GM18498 (cell line): ENCODE results near the gene OR14C36.
A peak's percentile ranks its signal among the peaks of the same experiment; 100 is the strongest.
"Not testable (repeated sequence)": the region's sequence is repeated elsewhere in the genome, so short reads cannot be mapped to it uniquely, and the experiment has no call there.

ENCODE experiments used
- ATAC-seq: cut with Tn5 transposase; IDR thresholded peaks from one replicate; pipeline ENCODE4 v1.9.1; 2021; ENCODE audit warnings: mild to moderate bottlenecking, moderate library complexity; ENCODE audit not compliant: unreplicated experiment

OR14C36 gene

GRCh38 chr1:248348475-248348874, at the start of gene OR14C36:
Gene OR14C36 (plus strand): TSS chr1:248348775. CDS start chr1:248348775, 0 bp downstream.
- no peak for ATAC-seq

DNA sequence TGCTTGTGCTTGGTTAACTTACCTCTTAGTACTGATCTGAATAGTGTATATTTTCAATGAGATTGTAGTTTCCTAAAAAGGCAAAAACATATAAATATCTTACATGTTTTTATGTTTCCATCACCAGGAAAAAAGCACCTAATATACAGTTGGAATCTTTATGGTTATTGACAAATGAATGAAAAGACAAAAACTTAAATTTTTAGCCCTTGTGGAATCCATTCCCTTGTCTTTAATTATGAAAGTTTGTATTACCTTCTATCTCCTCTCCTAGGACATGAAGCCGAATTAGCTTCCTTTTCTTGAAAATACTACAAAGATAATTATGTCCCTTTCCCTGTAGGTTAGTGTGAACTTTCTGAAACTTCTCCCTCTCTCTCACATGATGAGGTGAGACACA, 45.3 kb upstream of the OR14C36 start, which contains the start of gene OR2T12:
Gene OR2T12 (minus strand): TSS at position 101 of the 400 bp plus-strand sequence. CDS start 7,846 bp downstream, outside the sequence.
- ATAC-seq: no peak

DNA sequence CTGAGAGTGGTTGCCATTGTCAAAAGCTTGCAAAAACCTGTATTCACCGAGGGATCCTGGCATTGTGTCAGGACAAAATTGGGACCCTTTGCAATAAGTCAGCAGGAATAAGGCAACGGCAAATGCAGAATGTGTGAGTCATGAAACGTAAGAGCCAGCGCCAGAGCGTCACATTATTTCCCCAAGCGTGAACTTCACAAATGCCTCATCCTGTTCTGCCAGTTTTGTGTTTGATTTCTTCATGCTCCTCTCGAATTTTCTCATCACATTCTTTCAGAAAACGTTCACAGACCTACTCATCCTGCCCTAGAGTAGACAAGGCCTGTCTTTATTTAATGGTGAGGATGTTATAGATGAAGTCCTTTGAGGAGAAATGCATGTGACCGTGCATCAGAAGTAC, 42.9 kb upstream of the OR14C36 start:
- ATAC-seq: not testable (repeated sequence)

- ATAC-seq: no peak
Measured at GRCh38 chr1:248306103-248306502, 42.5 kb upstream of the OR14C36 start.

DNA sequence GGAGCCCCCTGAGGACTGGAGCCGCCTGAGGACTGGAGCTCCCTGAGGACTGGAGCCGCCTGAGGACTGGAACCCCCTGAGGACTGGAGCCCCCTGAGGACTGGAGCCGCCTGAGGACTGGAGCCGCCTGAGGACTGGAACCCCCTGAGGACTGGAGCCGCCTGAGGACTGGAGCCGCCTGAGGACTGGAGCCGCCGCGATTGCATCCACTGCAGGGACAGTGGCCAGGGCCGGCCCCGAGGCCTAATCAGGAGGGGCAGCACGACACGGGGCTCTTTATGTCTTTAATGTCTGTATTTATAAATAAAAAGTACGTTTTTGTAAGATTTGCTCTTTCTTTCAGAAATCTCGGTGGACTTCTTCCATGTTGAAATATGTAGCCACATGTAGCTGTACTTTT, 41.8 kb upstream of the OR14C36 start:
- not testable (repeated sequence) for ATAC-seq

DNA sequence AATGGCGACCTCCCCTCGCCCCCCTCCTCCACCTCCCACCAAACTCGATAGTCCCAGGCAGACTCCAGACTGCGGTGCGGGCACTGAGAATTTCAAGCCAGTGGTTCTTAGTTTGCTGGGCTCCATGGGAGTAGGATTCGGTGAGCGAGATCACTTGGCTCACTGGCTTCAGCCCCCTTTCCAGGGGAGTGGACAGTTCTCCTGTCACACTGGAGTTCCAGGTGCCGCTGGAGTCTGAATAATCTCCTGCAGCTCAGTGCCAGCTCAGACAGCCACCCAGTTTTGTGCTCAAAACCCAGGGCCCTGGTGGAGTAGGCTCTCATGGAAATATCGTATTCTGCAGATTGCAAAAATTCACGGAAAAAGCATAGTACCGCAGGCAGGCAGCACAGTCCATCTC, 31.8 kb upstream of the OR14C36 start:
- ATAC-seq: no peak

DNA sequence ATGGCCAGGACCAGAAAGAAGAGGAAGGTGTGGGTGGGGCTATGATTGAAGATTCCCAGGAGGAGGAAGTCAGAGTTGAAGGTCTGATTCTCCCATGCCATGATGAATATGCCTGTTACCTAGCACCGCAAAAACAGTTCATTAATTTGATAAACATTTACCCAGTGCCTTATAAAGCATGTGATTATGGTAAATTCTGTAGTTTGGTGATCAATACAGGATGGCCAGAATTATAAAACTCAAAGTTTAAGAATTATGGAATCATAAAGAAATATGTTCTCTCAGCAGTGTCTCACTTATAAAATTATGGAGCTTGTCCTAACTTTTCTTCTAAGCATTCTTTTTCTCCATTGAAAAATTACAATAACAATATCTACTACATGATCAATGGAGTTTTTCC, 24.1 kb upstream of the OR14C36 start, which contains the start of gene OR2M7:
Gene OR2M7 (minus strand): TSS at position 101 of the 400 bp plus-strand sequence. CDS start 0 bp downstream, at position 101.
- ATAC-seq: no peak

DNA sequence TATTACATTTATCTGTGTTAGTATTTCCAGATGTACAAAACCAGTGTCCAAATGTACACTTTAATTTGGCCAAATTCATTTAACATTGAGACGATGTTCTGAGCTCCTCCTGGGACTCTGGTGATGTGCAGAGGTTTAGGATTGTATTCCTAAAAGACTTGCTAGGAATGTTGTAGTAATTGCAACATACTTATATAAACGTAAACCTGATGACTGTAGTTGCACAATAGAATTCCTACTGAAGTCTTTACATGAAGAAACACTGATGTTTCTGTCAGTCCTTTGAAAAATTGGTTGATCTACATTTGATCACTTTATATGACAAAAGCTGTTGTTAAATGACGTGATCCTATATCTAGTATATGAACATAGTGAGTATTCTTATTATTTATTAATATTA, 5.1 kb upstream of the OR14C36 start:
- ATAC-seq: no peak

GRCh38 chr1:248359415-248359814, 10.8 kb downstream of the OR14C36 start:
- ATAC-seq: no peak

DNA sequence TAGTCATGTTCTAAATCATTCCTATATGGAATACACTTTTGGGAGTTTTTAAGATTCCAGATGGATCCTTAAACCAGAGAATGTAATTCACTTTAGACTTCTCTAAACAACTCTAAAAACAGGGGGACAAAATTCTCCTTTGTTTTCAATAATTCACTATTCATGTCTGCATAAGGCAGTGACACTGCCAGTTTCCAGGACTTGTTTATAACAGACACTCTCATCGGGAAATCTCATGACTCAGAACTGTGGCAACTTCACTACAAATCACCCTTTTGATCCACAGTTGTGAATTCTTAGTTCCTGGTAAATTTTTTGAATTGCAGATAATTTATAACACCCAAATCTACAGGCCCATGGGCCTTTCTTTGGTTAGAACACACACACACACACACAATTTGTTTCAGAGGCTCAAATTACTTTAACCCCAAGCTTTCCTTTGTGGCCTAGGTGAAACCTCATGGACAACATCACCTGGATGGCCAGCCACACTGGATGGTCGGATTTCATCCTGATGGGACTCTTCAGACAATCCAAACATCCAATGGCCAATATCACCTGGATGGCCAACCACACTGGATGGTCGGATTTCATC, 12.6 kb downstream of the OR14C36 start, which contains the start of gene OR2T4:
Gene OR2T4 (plus strand): TSS at position 545 of the 595 bp plus-strand sequence. CDS start 0 bp downstream, at position 545.
- no peak for ATAC-seq

DNA sequence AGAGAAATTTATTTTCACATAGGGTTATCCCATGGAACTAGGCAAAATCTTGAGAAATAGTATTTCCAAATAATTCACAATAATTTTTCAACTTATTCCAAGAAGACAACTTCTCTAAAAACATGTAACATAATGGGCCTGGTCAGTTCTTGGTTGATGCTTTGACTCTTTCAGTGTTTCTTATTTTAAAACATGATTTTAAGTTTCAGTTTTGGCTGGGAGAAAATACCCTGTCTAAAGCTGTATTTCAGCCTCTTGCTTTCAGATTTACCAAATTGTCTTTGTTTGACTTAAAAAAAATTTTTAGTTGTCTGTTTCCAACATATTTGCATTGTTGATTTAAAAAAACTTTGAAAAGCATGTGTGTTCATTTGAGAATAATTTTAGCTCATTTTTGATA, 18.0 kb downstream of the OR14C36 start:
- ATAC-seq: no peak

- peak; percentile 80 for ATAC-seq
Measured at GRCh38 chr1:248372394-248372793, 23.8 kb downstream of the OR14C36 start.

DNA sequence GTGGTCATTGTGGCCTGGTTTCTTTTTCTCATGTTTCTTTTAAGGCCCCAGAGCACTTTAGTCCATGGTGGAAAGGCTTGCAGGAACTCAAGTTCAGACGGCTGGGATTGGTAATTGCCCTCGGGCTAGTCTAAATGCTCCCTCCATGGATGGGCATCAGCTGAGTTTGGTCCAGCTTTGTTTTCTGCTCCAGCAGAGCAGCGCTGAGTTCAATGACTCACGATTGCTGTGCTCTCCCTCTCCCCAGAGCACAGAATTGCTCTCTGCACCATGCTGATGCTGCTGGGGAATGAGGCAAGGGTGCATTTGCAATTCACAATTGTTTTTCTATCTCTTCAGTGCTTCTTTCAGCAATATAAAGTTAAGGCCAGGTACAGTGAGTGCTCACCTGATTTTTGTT, 25.2 kb downstream of the OR14C36 start:
- ATAC-seq: no peak

DNA sequence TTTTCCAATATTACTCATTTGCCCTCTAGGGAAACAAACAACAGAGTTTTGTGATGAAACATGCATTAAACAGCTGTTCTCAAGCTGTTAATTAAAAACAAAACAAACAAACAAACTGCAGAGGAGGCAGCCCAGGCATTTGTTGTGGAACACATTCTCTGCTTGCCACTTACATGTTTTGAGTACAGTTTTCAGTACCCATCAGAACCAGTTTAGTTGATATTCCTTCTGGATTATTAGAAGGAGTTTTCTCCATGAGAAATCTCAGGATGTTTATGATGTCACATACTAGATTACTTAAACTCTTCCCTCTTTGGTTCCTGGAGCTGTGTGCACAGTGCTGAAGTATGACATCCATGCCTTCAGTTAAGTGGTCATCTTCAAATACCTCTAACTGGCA, 26.9 kb downstream of the OR14C36 start, which contains the start of gene OR2T6:
Gene OR2T6 (plus strand): TSS at position 301 of the 400 bp plus-strand sequence. CDS start 11,863 bp downstream, outside the sequence.
- ATAC-seq: no peak

DNA sequence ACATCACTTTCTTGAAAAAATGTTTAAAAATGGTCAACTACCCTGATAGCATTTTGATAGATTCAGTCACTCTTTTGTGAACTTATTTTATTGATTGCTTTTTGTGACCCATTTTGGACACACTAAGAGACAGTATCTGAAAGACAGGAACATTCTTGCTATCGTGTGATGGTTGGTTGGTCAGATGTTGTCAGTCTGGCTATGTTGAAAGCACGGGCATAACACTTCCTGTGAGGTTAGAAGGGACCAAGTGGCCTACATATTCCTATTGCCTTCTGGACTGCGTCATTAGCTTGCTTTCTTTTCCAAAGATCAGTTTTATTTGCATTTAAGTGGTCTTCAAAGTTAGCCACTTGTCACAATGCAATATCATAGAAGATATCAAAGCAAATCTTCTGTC, 28.3 kb downstream of the OR14C36 start:
- no peak for ATAC-seq

DNA sequence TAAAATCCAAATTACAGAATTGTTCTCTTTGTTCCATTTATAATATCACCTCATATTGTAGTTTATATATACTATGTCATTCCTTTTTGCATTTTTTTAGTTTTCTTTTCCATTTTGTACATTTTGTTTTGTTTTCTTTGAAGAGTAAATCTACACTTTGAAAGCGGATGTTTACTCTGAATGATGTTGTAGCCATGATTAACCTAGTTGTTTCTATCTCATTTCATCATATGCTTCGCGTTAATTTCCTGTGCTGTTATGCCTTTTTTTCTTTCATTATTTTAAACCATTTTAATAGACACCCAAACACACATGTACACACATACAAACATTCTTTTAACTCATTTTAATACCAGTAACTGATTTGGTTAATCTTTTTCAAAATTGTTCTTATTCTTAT, 32.3 kb downstream of the OR14C36 start:
- ATAC-seq: no peak

- no peak for ATAC-seq
Measured at GRCh38 chr1:248388426-248388825, 39.9 kb downstream of the OR14C36 start.

GRCh38 chr1:248393050-248393449, 44.5 kb downstream of the OR14C36 start:
- ATAC-seq: no peak
